GM15510 (cell line): ENCODE data around the gene AR.

Source experiments
- POLR2A ChIP-seq: IDR thresholded peaks from 3 replicates; pipeline ENCODE4 v1.6.1; 2011; ENCODE audit warnings: borderline replicate concordance; ENCODE audit not compliant: insufficient read length; ENCODE audit errors: extremely low read depth

AR gene

GRCh38 chrX:67652543-67652942 lies 108.7 kb downstream of the AR start:
- TF ChIP-seq POLR2A = no peak

GRCh38 chrX:67654301-67654700 lies 110.5 kb downstream of the AR start:
- TF ChIP-seq POLR2A = no peak

- no peak for TF ChIP-seq POLR2A
These were observed 121.8 kb downstream of the AR start for GRCh38 chrX:67665583-67665982.

GRCh38 chrX:67673741-67674274 lies 130.0 kb downstream of the AR start:
- TF ChIP-seq POLR2A = no peak

GRCh38 chrX:67674741-67675140 lies 130.9 kb downstream of the AR start:
- TF ChIP-seq POLR2A = no peak

GRCh38 chrX:67684136-67684535 lies 140.3 kb downstream of the AR start:
- no peak for TF ChIP-seq POLR2A

- no peak for TF ChIP-seq POLR2A
These were observed 148.4 kb downstream of the AR start for GRCh38 chrX:67692246-67692645.

GRCh38 chrX:67693928-67694327 lies 150.1 kb downstream of the AR start:
- TF ChIP-seq POLR2A = no peak

- TF ChIP-seq POLR2A = no peak
These were observed 153.6 kb downstream of the AR start for GRCh38 chrX:67697452-67697851.

GRCh38 chrX:67700602-67701001 lies 156.8 kb downstream of the AR start:
- no peak for TF ChIP-seq POLR2A

- no peak for TF ChIP-seq POLR2A
These were observed 170.2 kb downstream of the AR start for GRCh38 chrX:67714004-67714403.

GRCh38 chrX:67717571-67717970 lies 173.8 kb downstream of the AR start:
- TF ChIP-seq POLR2A = no peak

GRCh38 chrX:67718926-67719325 lies 175.1 kb downstream of the AR start:
- TF ChIP-seq POLR2A = no peak

GRCh38 chrX:67720344-67720743 lies 176.5 kb downstream of the AR start:
- no peak for TF ChIP-seq POLR2A

- TF ChIP-seq POLR2A = no peak
These were observed 177.5 kb downstream of the AR start for GRCh38 chrX:67721321-67721720.

GRCh38 chrX:67723580-67724351 lies 179.9 kb downstream of the AR start:
- no peak for TF ChIP-seq POLR2A
